NB4 (cell line): Measurements from ENCODE around the gene ELP2.

Experiments
- MYC ChIP-seq: IDR thresholded peaks from 2 replicates; pipeline ENCODE4 v1.6.1; 2011; ENCODE audit warnings: low read depth, low read length
- POLR2A ChIP-seq: IDR thresholded peaks from 2 replicates; pipeline ENCODE4 v1.6.1; 2011; ENCODE audit warnings: mild to moderate bottlenecking; ENCODE audit not compliant: insufficient read length; ENCODE audit errors: extremely low read depth
- TF ChIP-seq, protein P1 (sequence below): IDR thresholded peaks from one replicate; pipeline ENCODE4 v1.5.1; 2012; ENCODE audit warnings: low read depth, low read length

DNA sequence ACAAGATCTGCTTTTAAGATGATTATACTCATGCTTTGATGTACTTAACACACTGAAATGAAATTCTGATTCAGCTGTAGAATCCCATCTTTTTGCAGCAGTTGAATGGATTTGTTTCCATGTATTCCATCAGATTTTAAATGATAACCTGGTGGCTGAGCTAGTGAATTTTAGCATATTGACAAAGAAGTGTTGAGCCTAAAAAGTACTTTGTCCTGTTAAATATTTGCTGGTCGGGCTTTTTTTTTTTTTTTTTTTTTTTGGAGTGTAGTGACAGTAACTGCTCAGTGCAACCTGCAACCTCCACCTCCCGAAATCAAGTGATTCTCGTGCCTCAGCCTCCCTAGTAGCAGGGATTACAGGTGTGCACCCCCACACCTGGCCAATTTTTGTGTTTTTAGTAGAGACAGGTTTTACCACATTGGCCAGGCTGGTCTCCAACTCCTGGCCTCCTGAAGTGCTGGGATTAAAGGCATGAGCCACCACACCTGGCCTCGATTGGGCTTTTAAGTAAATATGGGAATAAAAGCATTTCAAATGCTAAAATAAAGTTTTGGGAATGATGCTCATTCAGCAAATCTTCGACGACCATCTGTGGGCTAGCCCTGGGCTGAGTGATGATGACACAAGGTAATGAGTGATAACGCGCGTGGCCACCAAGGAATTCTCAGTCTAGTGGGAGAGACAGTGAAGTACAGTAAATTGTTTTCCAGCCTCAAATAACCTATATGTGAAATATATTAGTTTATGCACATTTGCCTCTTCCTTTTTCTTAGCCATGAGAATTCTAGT lies 2.2 kb downstream of the ELP2 start:
- TF ChIP-seq POLR2A (no peak), MYC (no peak)
- TF ChIP-seq, protein P1, sequence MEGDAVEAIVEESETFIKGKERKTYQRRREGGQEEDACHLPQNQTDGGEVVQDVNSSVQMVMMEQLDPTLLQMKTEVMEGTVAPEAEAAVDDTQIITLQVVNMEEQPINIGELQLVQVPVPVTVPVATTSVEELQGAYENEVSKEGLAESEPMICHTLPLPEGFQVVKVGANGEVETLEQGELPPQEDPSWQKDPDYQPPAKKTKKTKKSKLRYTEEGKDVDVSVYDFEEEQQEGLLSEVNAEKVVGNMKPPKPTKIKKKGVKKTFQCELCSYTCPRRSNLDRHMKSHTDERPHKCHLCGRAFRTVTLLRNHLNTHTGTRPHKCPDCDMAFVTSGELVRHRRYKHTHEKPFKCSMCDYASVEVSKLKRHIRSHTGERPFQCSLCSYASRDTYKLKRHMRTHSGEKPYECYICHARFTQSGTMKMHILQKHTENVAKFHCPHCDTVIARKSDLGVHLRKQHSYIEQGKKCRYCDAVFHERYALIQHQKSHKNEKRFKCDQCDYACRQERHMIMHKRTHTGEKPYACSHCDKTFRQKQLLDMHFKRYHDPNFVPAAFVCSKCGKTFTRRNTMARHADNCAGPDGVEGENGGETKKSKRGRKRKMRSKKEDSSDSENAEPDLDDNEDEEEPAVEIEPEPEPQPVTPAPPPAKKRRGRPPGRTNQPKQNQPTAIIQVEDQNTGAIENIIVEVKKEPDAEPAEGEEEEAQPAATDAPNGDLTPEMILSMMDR: no peak
